ENCODE measurements around the gene SSTR5.

The SSTR5 gene

GRCh38 chr16:1039762-1040161 lies 32.8 kb upstream of the SSTR5 start:
- no peak for DNase-seq (ENCODE audit: low spot score)

- no peak for DNase-seq (ENCODE audit: low spot score)
Observed at GRCh38 chr16:1040346-1040745, 32.2 kb upstream of the SSTR5 start.

GRCh38 chr16:1042049-1042744 lies 30.4 kb upstream of the SSTR5 start:
- DNase-seq (ENCODE audit: low spot score), result no peak

- DNase-seq (ENCODE audit: low spot score), result no peak
Observed at GRCh38 chr16:1042866-1043265, 29.7 kb upstream of the SSTR5 start.

GRCh38 chr16:1043881-1044451 lies 28.6 kb upstream of the SSTR5 start:
- no peak for DNase-seq (ENCODE audit: low spot score)

- DNase-seq (ENCODE audit: low spot score), result no peak
Observed at GRCh38 chr16:1044460-1045309, 27.9 kb upstream of the SSTR5 start.

GRCh38 chr16:1045310-1045992 lies 27.1 kb upstream of the SSTR5 start:
- no peak for DNase-seq (ENCODE audit: low spot score)

GRCh38 chr16:1045993-1046911 lies 26.3 kb upstream of the SSTR5 start:
- no peak for DNase-seq (ENCODE audit: low spot score)

GRCh38 chr16:1047123-1047522 lies 25.4 kb upstream of the SSTR5 start:
- no peak for DNase-seq (ENCODE audit: low spot score)

- no peak for DNase-seq (ENCODE audit: low spot score)
Observed at GRCh38 chr16:1047801-1048200, 24.7 kb upstream of the SSTR5 start.

GRCh38 chr16:1048442-1049112 lies 24.0 kb upstream of the SSTR5 start:
- peak; percentile 47 for DNase-seq (ENCODE audit: low spot score)

GRCh38 chr16:1049113-1049975 lies 23.2 kb upstream of the SSTR5 start:
- DNase-seq (ENCODE audit: low spot score), result no peak

- no peak for DNase-seq (ENCODE audit: low spot score)
Observed at GRCh38 chr16:1049976-1050247, 22.6 kb upstream of the SSTR5 start.

GRCh38 chr16:1050516-1050915 lies 22.0 kb upstream of the SSTR5 start:
- no peak for DNase-seq (ENCODE audit: low spot score)

- DNase-seq (ENCODE audit: low spot score), result no peak
Observed at GRCh38 chr16:1050921-1051320, 21.6 kb upstream of the SSTR5 start.

- DNase-seq (ENCODE audit: low spot score), result no peak
Observed at GRCh38 chr16:1051446-1051845, 21.1 kb upstream of the SSTR5 start.

- no peak for DNase-seq (ENCODE audit: low spot score)
Observed at GRCh38 chr16:1052721-1053120, 19.8 kb upstream of the SSTR5 start.

GRCh38 chr16:1053121-1053521 lies 19.4 kb upstream of the SSTR5 start:
- DNase-seq (ENCODE audit: low spot score), result no peak

- no peak for DNase-seq (ENCODE audit: low spot score)
Observed at GRCh38 chr16:1053700-1054368, 18.7 kb upstream of the SSTR5 start.

Data from HuH-7.5 (cell line).